HG03571 (cell line): ENCODE data around the gene NPBWR2.
A peak's percentile ranks its signal among the peaks of the same experiment; 100 is the strongest.
"Not testable (repeated sequence)": the region's sequence is repeated elsewhere in the genome, so short reads cannot be mapped to it uniquely, and the experiment has no call there.

ENCODE experiments used
- ATAC-seq: cut with Tn5 transposase; IDR thresholded peaks from one replicate; pipeline ENCODE4 v1.9.1; 2021; ENCODE audit not compliant: unreplicated experiment

NPBWR2 gene

DNA sequence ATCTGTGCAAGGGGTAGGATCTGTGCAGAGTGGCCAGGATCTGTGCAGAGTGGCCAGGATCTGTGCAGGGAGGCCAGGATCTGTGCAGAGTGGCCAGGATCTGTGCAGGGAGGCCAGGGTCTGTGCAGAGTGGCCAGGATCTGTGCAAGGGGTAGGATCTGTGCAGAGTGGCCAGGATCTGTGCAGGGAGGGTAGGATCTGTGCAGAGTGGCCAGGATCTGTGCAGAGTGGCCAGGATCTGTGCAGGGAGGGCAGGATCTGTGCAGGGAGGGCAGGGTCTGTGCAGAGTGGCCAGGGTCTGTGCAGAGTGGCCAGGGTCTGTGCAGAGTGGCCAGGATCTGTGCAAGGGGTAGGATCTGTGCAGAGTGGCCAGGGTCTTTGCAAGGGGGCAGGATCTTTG, 18.8 kb downstream of the NPBWR2 start:
- ATAC-seq: not testable (repeated sequence)

DNA sequence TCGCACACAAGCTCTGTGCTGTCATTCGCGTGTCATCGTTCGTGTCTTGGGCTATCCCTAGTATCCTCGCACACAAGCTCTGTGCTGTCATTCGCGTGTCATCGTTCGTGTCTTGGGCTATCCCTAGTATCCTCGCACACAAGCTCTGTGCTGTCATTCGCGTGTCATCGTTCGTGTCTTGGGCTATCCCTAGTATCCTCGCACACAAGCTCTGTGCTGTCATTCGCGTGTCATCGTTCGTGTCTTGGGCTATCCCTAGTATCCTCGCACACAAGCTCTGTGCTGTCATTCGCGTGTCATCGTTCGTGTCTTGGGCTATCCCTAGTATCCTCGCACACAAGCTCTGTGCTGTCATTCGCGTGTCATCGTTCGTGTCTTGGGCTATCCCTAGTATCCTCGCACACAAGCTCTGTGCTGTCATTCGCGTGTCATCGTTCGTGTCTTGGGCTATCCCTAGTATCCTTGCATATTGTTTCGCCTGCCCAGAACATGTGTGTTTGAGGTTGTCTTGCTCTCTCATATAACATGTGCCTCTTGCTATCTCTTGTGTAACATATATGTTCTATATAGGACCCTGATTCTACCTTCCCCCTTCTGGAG, 20.0 kb downstream of the NPBWR2 start:
- ATAC-seq: not testable (repeated sequence)

DNA sequence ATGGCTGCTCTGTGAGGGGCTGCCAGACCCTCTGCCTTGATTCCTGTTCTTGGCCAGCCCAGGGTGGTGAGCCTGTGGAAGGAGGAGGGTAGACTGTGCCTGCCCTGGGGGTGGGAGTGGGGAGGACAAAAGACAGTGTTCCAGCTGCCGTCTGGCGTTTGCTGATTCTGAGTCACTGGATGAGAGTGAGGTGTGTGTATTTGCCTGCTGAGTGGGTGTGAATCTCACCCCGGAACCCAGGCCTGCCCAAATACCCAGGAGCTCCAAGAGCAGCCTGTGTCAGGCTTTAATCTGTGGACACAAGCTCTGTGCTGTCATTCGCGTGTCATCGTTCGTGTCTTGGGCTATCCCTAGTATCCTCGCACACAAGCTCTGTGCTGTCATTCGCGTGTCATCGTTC, 20.6 kb downstream of the NPBWR2 start:
- no peak for ATAC-seq

- ATAC-seq: no peak
These were observed 22.6 kb downstream of the NPBWR2 start for GRCh38 chr20:64084685-64085152.

- no peak for ATAC-seq
These were observed 23.3 kb downstream of the NPBWR2 start, which contains the start of gene LKAAEAR1 for GRCh38 chr20:64083804-64084684. TSS of gene LKAAEAR1 (minus strand) at chr20:64084398. CDS start at chr20:64084219, 179 bp downstream.

- ATAC-seq: no peak
These were observed 24.0 kb downstream of the NPBWR2 start for GRCh38 chr20:64083378-64083803.

DNA sequence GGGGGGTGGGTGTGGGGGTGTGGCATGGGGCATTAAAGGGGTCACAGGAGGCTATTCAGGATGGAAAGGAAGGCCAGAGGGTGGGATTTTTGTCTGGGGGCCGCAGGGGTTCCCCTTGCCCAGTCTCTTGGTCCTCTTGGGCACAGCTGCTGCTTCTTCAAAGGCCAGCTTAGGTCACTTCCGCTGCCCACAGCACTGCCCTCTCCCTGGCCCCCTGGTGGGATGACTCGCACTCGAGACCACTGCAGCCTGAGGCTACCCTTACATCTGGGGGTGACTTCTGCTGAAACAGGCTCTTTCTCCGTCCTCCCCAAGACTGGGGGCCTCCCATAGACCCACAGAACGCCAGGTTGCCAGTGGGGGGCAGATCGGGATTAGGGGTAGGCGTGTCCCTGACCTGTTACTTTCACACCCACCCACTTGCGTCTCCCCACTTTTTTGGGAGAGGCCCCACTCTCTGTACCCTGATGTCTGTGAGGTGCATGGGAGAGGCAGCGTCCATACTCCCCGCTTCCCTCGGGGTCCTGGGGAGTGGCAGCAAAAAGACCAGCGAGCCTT, 24.5 kb downstream of the NPBWR2 start:
- no peak for ATAC-seq

DNA sequence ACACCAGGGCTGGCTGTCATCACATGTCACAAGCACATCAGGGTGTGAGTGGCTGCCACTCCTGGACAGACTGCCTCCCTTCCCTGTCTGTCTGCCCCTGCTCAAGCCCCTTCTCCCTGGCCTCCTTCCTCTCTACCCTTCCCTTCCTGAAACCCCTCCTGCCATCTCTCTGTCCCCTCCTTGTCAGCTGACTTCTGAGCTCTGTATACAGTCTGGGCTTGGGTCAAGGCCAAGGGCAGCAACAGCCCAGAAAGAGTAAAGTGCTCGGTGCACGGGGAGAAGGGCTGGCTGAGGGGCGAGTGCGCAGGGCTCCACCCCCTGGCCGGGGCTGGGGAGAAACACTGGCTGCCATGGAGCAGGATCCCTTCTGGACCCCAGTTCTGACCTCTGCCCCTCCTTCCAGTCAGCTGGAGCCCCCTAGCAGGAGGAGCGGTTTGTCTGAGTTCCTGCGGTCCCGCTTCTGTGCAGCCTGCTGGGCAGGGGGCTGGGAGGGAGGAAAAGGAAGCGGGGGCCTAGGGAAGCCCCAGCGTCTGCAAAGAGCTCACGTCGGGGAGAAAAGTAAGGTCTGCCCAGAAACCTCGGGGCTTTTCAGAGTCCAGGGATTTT, 25.1 kb downstream of the NPBWR2 start:
- no peak for ATAC-seq

DNA sequence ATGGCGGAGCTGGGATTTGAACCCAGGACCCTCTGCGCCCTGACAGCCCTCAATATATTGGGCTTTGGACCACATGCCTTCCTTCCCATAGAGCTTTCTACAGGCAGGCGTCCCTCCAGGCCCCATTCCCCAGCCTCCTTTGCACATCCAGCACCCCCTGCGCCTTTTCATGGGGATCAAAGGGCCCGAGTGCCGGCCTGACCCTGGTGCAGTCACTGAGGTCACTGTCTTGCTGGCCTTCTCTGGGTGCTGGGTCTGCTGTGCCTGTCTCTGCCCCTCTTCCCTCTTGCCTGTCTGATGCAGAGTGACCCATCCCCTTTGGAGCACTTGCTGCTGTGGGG, 25.8 kb downstream of the NPBWR2 start:
- ATAC-seq: no peak

GRCh38 chr20:64080813-64081623, 26.3 kb downstream of the NPBWR2 start:
- ATAC-seq: no peak

- ATAC-seq: no peak
These were observed 27.2 kb downstream of the NPBWR2 start, which contains the start of gene OPRL1 for GRCh38 chr20:64080013-64080812. TSS of gene OPRL1 (plus strand) at chr20:64080082. CDS start at chr20:64092721, 12,639 bp downstream.

DNA sequence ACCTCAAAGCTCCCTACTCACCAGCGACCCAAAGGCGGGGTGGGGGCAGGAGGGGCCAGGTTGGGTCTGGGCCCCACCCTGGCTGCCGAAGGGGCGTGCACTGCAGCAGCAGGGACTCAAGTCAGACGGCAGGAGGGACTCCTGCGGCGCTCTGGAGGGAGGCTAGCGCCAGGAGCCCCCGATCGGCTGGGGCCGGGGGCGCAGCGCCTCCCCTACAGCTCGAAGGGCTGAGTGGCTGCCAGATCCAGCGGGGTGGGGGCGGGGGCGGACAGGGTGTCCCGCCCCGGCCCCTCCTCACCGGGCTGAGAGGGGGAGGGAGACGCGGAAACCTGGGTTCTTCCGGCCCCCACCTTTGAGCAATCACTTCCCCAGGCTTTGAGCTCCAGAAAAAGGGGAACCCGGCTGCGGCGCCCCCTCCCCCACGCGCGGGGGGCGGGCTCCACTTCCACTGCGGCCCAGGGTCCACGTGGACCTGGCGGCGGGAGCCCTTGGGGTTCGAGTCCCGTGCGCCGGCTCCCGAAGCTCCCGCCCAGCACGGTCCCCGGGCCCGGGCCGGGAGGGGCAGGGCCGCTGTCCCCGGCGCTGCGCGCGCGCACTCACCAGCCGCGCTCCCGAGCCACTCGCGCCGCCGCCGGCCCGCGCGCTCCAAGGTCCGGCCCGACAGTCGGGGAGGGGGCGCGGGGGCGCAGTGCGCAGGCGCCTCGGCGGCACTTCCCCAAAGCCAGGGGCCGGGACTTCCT, 27.9 kb downstream of the NPBWR2 start, which contains the start of gene RGS19:
Gene RGS19, minus strand, starts transcription at position 246 of the 740 bp plus-strand sequence. CDS start 2,632 bp downstream, outside the sequence.
- ATAC-seq: peak; percentile 33

DNA sequence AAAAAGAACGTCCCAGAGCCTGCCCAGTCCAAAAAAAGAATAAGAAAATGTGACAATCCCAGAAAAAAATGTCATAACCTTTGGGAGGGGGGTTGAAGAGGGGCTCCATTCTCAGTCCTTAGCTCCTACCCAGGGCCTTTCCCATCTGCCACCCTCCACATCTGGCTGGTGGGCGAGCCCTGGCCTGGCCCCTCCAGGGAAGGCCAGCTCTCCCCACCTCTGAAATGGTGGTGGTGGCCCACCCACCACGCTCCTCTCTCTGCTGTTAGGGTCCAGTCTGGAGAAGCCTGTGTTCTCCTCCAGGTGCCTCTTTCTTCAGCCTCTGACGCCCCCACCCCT, 28.5 kb downstream of the NPBWR2 start:
- no peak for ATAC-seq

GRCh38 chr20:64077876-64078551, 29.4 kb downstream of the NPBWR2 start:
- no peak for ATAC-seq

DNA sequence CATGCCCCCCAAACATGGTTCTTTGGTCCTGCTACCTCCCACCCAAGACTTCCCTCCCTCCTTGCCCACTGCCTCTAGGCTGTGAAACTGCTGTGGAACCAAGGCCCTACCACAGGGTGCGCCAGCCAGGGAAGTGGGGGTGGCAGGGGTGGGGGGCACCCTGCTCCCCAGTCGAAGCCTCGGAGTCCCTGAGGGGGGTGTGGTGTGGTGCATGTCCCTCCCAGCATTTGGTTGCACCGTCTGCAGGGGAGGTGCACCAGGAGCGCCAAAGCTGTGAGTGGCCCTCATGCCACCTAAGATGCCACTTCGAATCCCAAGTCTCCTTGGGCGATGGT, 29.9 kb downstream of the NPBWR2 start:
- ATAC-seq: no peak

DNA sequence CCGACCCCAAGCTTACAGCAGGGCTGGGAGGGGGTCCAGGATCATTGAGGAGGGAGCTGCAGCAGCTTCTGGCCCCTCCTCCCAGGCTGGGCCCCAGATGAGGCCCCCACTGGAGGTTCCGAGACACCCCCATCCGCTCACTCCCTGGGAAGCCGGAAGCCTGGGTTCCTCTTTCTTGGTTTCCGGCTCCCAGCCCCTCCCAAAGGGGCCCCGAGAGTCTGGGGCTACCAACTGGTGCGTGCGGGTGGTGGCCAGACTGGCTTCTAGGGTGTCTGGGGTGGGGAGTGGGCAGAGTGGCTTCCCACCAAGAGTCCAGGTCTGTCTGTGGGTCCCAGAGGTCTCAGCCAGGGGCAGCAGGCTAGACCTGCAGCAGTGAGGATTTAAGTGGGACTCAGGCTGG, 30.3 kb downstream of the NPBWR2 start:
- ATAC-seq: no peak

DNA sequence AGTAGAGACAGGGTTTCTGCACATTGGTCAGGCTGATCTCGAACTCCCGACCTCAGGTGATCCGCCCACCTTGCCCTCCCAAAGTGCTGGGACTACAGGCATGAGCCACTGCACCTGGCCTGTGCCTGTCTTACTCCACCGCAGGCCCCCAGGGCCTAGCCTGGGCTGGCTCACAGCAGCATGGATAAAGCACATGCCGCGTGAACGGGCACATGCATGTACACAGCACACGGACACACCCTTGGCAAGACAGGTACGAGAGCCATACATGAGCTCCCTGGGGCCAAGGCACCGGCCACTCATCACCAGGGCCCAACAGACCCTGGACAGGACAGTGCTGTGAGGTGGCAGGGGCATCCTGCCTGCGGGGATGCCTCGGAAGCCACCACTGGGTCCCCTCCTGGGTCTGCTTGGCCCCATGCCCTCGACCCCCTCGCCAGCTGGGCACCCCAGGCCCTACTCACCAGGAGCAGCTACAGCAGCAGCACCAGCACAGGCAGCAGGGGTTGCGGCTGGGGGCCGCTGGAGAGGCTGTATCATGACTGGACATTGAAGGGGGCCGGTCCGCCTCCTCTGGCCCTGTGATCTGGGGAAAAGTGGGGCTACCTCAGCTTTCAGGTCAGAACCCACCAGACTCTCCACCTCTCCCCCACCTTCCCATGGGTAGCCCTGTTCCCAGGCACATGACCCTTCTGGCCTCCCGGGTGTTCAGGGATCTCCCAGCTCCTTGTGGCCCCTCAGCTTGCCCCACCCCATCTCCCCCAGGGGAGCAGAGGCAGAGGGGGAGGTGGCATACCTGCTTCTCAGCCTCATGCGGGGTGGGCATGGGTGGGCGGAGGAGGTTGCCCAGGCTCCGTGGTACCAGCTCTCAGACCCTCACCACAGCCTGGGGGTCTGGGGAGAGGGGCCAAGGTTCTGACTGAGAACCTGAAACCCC, 31.0 kb downstream of the NPBWR2 start:
- no peak for ATAC-seq

DNA sequence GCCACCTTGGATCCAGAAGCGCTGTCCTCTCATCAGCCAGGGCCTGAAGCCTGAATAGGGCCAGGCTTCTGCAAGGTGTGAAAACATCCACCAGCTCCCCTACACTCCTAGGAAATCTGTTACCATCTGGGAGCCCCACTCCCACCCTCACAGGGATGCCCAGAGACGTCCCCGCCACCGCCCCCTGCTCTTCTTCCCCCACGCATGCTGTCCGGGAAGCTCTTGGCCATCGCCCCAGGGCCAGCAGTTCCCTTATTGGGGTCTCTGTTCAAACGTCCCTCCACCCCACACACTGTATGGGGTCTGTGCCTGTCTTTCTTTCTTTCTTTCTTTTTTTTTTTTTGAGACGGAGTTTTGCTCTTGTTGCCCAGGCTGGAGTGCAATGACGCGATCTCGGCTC, 31.8 kb downstream of the NPBWR2 start:
- no peak for ATAC-seq
